GM23248 (cell line): ENCODE measurements around the gene MYO1A. TPM values are rescaled to one million over a fixed set of nuclear protein-coding genes. Genes with fewer than 3 reads are reported as not detected.

Source experiments
- DNase-seq: peaks from one replicate; pipeline ENCODE4 v3.0.0-alpha.2; 2015
- H2AFZ ChIP-seq: fragments of 200-600 bp; sonication (generic); 2 replicates; pipeline ENCODE4 v1.6.1; 2016; ENCODE audit warnings: antibody characterized with exemption
- H3F3A ChIP-seq: fragments of 200-600 bp; sonication (generic); 2 replicates; pipeline ENCODE4 v1.6.1; 2016; ENCODE audit warnings: mild to moderate bottlenecking, antibody characterized with exemption, mixed run types; ENCODE audit not compliant: insufficient read depth
- H3K27ac ChIP-seq: fragments of 200-600 bp; sonication (generic); 2 replicates; pipeline ENCODE4 v1.5.1; 2016; ENCODE audit warnings: mild to moderate bottlenecking
- H3K27me3 ChIP-seq: fragments of 200-600 bp; sonication (generic); replicated peaks from 2 replicates; pipeline ENCODE4 v1.6.1; 2016; ENCODE audit warnings: mild to moderate bottlenecking; ENCODE audit not compliant: insufficient read depth
- H3K36me3 ChIP-seq: fragments of 200-600 bp; sonication (generic); 2 replicates; pipeline ENCODE4 v1.6.1; 2016; ENCODE audit warnings: low read depth, mild to moderate bottlenecking
- H3K4me1 ChIP-seq: fragments of 200-600 bp; sonication (generic); 2 replicates; pipeline ENCODE4 v1.6.1; 2016; ENCODE audit warnings: mild to moderate bottlenecking; ENCODE audit not compliant: insufficient read depth
- H3K4me2 ChIP-seq: fragments of 200-600 bp; sonication (generic); one replicate; pipeline ENCODE4 v1.6.1; 2016; ENCODE audit warnings: mild to moderate bottlenecking; ENCODE audit not compliant: unreplicated experiment
- H3K4me3 ChIP-seq: fragments of 200-600 bp; sonication (generic); 2 replicates; pipeline ENCODE4 v1.5.1; 2016; ENCODE audit warnings: mild to moderate bottlenecking
- H3K79me2 ChIP-seq: fragments of 200-600 bp; sonication (generic); 2 replicates; pipeline ENCODE4 v1.6.1; 2016; ENCODE audit warnings: mild to moderate bottlenecking; ENCODE audit not compliant: insufficient read depth
- H3K9ac ChIP-seq: fragments of 200-600 bp; sonication (generic); 2 replicates; pipeline ENCODE4 v1.6.1; 2016; ENCODE audit warnings: mild to moderate bottlenecking
- H3K9me2 ChIP-seq: fragments of 200-600 bp; sonication (generic); 2 replicates; pipeline ENCODE4 v1.6.1; 2016; ENCODE audit warnings: mixed run types, mild to moderate bottlenecking, moderate library complexity; ENCODE audit not compliant: insufficient read depth
- H3K9me3 ChIP-seq: fragments of 200-600 bp; sonication (generic); one replicate; pipeline ENCODE4 v1.6.1; 2017; ENCODE audit warnings: low read depth
- H4K20me1 ChIP-seq: fragments of 200-600 bp; sonication (generic); 2 replicates; pipeline ENCODE4 v1.6.0; 2016; ENCODE audit not compliant: insufficient read depth
- EZH2 ChIP-seq: fragments of 200-600 bp; sonication (generic); IDR thresholded peaks from 2 replicates; pipeline ENCODE4 v1.6.1; 2018; ENCODE audit warnings: antibody characterized with exemption, mild to moderate bottlenecking; ENCODE audit not compliant: insufficient read depth, poor library complexity, severe bottlenecking
- EZH2phosphoT487 ChIP-seq: fragments of 200-600 bp; sonication (generic); IDR thresholded peaks from 2 replicates; pipeline ENCODE4 v1.6.1; 2018; ENCODE audit warnings: antibody characterized with exemption, moderate library complexity, mild to moderate bottlenecking, low read depth; ENCODE audit not compliant: insufficient read depth
- WGBS, 2 experiments: methylation state at CpG; one replicate each; pipeline ENCODE4 v1.1.6; 2015 to 2017; ENCODE audit warnings: low lambda C conversion rate in 2 of 2, low coverage in 1 of 2; ENCODE audit errors: missing lambda C conversion rate in 2 of 2; 5-methylcytosine and 5-hydroxymethylcytosine counted together
- in situ Hi-C: fragments of 300-500 bp; cut with MboI; formaldehyde crosslinking; loops from 2 replicates; pipeline ENCODE4 v1.15.0; 2020
- polyA plus RNA-seq: library from polyadenylated mRNA; unstranded; fragments of >200 nt; fragmentation: Nextera tagmentation; extraction: Ambion mirVana; gene quantifications from 2 replicates; pipeline ENCODE4 v1.2.1, GENCODE V29; 2016
- total RNA-seq: library from RNA; depleted of rRNA; stranded (reverse); fragments of >200 nt; shearing (Covaris generic); gene quantifications from 2 replicates; pipeline ENCODE4 v1.2.3, GENCODE V29; 2014

MYO1A gene
- total and polyA plus RNA-seq, 2 experiments from 2014 or later, result not detected

DNA sequence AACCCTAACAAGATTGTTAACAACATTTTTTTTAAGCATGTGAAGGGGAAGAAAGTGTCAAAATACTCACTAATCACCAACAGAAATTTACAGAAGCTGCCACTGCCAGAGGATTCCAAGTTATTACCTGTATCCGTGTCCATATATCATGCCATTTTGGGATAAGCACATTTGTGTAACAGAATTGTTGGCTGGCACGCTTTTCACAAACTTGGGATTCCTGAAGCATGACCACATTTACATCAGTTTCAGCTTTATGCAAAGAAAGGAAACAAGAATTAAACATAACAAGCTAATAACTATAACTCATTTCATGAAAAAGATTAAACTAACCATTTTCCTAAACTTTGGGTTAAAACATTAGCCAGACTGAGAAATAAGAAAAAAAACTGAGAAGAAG, 22.7 kb upstream of the MYO1A start:
- Histone ChIP-seq H3K9ac (peak overlapping the region; percentile 62), H3K9me2 (no peaks in the 10 kb centered on the region), H3K4me3 (peak overlapping the region; percentile 46), H3K36me3 (no peaks in the 10 kb centered on the region), H3K79me2 (peaks cover 47% of the 10 kb centered on the region), H3K27ac (peak overlapping the region; percentile 67), H3K27me3 (no peaks in the 10 kb centered on the region), H3K4me1 (peaks cover 29% of the 10 kb centered on the region), H3K9me3 (no peaks in the 10 kb centered on the region), H4K20me1 (no peaks in the 10 kb centered on the region), H3F3A (peaks cover 22% of the 10 kb centered on the region), H3K4me2 (peak overlapping the region; percentile 73), H2AFZ (peak overlapping the region; percentile 47; the same call in 1 of the 2 replicates)
- TF ChIP-seq EZH2, result no peak
- no peak for TF ChIP-seq EZH2phosphoT487
- WGBS, 2 experiments, result 6 to 14% methylated on average over 2 of the region's 2 CpGs
- in situ Hi-C loops, result no loop called here
- DNase-seq, result peak; percentile 78

DNA sequence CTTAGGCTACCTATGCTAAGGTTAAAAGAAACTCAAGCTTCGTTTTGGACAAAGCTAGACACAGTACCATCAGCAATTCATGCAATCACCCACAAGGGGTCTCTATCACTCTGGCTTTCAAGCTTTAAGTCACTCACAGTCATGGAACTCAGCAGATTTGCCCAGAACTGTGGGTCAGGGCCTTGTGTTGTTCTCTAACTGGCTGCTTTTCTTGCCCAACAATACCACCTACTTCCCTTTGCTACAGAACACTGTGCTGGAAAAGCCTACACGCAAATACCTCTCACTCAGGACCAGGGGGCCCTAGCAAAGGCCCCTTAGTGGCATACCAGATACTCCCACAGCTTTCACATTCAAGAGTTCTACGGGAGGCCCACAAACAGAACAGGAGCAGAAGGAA, 19.6 kb upstream of the MYO1A start:
- DNase-seq, result peak; percentile 89
- H3K9me2 ChIP-seq, result no peaks in the 10 kb centered on the region
- H3K4me3 ChIP-seq, result no peak overlapping the region
- H3K27ac ChIP-seq, result peak overlapping the region; percentile 55
- WGBS, 2 experiments, result 40% methylated on average over 3 of the region's 3 CpGs
- H4K20me1 ChIP-seq, result no peaks in the 10 kb centered on the region
- TF ChIP-seq EZH2, result no peak
- no peak for TF ChIP-seq EZH2phosphoT487
- in situ Hi-C loops, result no loop called here
- no peaks in the 10 kb centered on the region for H3K27me3 ChIP-seq
- no peak overlapping the region for H3K4me2 ChIP-seq
- peaks cover 18% of the 10 kb centered on the region for H3F3A ChIP-seq
- peaks cover 26% of the 10 kb centered on the region for H3K4me1 ChIP-seq
- no peaks in the 10 kb centered on the region for H3K36me3 ChIP-seq
- peak overlapping the region; percentile 51; the same call in 1 of the 2 replicates for H3K9ac ChIP-seq
- peak overlapping the region; percentile 80 for H2AFZ ChIP-seq
- H3K9me3 ChIP-seq, result no peaks in the 10 kb centered on the region
- H3K79me2 ChIP-seq, result peaks cover 20% of the 10 kb centered on the region

DNA sequence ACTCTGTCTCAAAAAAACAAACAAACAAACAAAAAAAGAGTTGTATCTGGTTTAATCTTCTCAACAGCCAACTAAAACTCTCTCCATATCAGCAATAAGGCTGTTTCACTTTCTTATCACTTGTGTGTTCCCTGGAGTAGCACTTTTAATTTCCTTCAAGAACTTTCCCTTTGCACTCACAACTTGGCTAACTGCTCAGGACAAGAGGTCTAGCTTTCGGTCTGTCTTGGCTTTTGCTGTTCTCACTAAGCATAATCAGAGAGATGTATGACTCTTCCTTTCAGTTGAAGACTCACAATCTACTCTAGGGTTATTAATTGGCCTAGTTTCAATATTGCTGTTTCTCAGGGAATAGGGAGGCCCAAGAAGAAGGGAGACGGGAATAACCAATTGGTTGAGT, 16.3 kb upstream of the MYO1A start:
- no peaks in the 10 kb centered on the region; the same call in 1 of the 2 replicates for H3K79me2 ChIP-seq

DNA sequence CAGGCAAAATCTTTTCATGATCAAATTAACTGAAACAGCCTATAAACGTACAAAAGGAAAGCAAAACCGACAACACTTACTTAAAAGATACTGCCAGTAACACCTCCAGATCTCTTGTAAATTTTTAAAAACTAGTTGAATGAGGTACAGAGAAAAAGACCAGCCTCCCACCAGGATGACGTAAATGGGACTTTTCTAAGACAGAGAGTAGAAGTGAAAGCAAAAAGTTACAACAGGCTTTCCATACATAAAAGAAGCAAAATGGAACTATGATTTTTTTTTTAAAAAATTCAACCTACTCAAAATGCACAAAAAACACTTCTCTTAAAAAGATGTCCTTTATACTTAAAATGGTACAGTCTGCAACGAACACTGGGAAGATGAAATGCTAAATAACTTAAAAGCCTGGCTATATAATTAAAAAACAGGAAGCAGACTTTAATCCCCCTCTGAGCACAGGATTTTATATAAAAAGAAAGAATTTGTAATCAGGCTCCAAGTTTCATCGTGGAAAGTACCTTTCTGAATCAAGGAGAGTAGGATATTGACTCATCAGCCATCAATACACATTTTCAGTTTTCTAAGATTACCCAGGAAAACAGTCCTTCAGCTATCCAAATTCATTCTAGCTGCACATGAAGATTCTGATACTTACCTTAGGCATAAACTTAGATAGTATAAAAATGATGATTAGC, 14.2 kb upstream of the MYO1A start:
- no peaks in the 10 kb centered on the region for H3K9me2 ChIP-seq
- in situ Hi-C loops, result no loop called here
- no peak overlapping the region for H3K4me3 ChIP-seq
- H3K27me3 ChIP-seq, result no peaks in the 10 kb centered on the region
- peaks cover 13% of the 10 kb centered on the region for H3K36me3 ChIP-seq
- no peaks in the 10 kb centered on the region for H3K79me2 ChIP-seq
- no peaks in the 10 kb centered on the region for H3K9me3 ChIP-seq
- H3K27ac ChIP-seq, result no peak overlapping the region
- no peaks in the 10 kb centered on the region for H4K20me1 ChIP-seq
- no peak overlapping the region for H2AFZ ChIP-seq
- TF ChIP-seq EZH2 (no peak), EZH2phosphoT487 (no peak)
- no peaks in the 10 kb centered on the region; the same call in 1 of the 2 replicates for H3F3A ChIP-seq
- no peak for DNase-seq
- H3K9ac ChIP-seq, result no peak overlapping the region
- no peak overlapping the region for H3K4me2 ChIP-seq
- WGBS, 2 experiments, result 87 to 88% methylated on average over 5 of the region's 5 CpGs
- no peaks in the 10 kb centered on the region for H3K4me1 ChIP-seq

More for the DNA sequence above, 16.3 kb upstream of the MYO1A start:
- no peaks in the 10 kb centered on the region for H3K27me3 ChIP-seq
- in situ Hi-C loops, result no loop called here
- no peak overlapping the region for H3K4me2 ChIP-seq
- no peak overlapping the region for H2AFZ ChIP-seq
- 96 to 100% methylated on average over 2 of the region's 2 CpGs for WGBS, 2 experiments
- no peak overlapping the region for H3K9ac ChIP-seq
- H4K20me1 ChIP-seq, result no peaks in the 10 kb centered on the region
- peaks cover 5% of the 10 kb centered on the region; the same call in 1 of the 2 replicates for H3F3A ChIP-seq
- H3K36me3 ChIP-seq, result peaks cover 4% of the 10 kb centered on the region; the same call in 1 of the 2 replicates
- peaks cover 8% of the 10 kb centered on the region for H3K4me1 ChIP-seq
- TF ChIP-seq EZH2phosphoT487, result no peak
- no peak for TF ChIP-seq EZH2
- H3K4me3 ChIP-seq, result no peak overlapping the region
- H3K9me3 ChIP-seq, result no peaks in the 10 kb centered on the region
- H3K27ac ChIP-seq, result no peak overlapping the region
- no peak for DNase-seq
- H3K9me2 ChIP-seq, result no peaks in the 10 kb centered on the region
